ENCODE results near the gene MMAB. TPM values are rescaled to one million over a fixed set of nuclear protein-coding genes. Genes with fewer than 3 reads are reported as not detected.

The MMAB gene
- total RNA-seq, 1 experiment from 2014 or later = 24.3 TPM

GRCh38 chr12:109580272-109580671, 7.0 kb upstream of the MMAB start:
- no CpG with 5 or more reads among the region's 8 CpGs for WGBS (ENCODE audit: extremely low coverage, insufficient read length, low lambda C conversion rate)
- H3K27ac Mint-ChIP-seq = peak overlapping the region in 2 of 3 experiments; percentile 11 to 40; a peak in 2 of 7 replicates
- H3K4me1 Mint-ChIP-seq = no peaks in the 10 kb centered on the region

More at GRCh38 chr12:109580272-109580671, 7.0 kb upstream of the MMAB start:
- Histone ChIP-seq H2BK120ac (ENCODE audit: low read depth, low read length, poor library complexity, severe bottlenecking) (no peak overlapping the region), H2BK15ac (ENCODE audit: low read depth, low read length) (no peak overlapping the region), H2BK5ac (ENCODE audit: insufficient read length, low read length) (no peak overlapping the region), H3K18ac (ENCODE audit: insufficient read length, low read depth, low read length) (no peak overlapping the region), H4K91ac (ENCODE audit: insufficient read length, low read depth, low read length) (no peak overlapping the region), H3K4me2 (ENCODE audit: insufficient read depth, insufficient read length, low read length) (no peak overlapping the region), H3K14ac (ENCODE audit: insufficient read depth, low read length) (no peak overlapping the region), H3K27ac (ENCODE audit: insufficient read length, low read depth, low read length) (no peak overlapping the region), H2BK20ac (ENCODE audit: low read depth, low read length, poor library complexity, severe bottlenecking) (no peak overlapping the region), H3K4ac (ENCODE audit: low read depth, low read length) (no peak overlapping the region), H3K27me3 (ENCODE audit: insufficient read depth, low read length) (no peaks in the 10 kb centered on the region), H3K9me3 (ENCODE audit: control insufficient read depth, low read depth, low read length) (no peaks in the 10 kb centered on the region), H4K8ac (replicated peaks; ENCODE audit: insufficient read length, low read depth, low read length) (no peak overlapping the region), H3T11ph (ENCODE audit: low read length) (no peak overlapping the region), H3K79me1 (ENCODE audit: insufficient read depth, low read depth, low read length, poor library complexity, severe bottlenecking) (no peaks in the 10 kb centered on the region), H3K9ac (ENCODE audit: extremely low read depth, insufficient read length, low read length) (no peak overlapping the region), H3K79me2 (ENCODE audit: insufficient read depth, low read length) (no peaks in the 10 kb centered on the region), H4K20me1 (ENCODE audit: control insufficient read depth, insufficient read depth, insufficient read length) (no peaks in the 10 kb centered on the region), H3K4me1 (ENCODE audit: insufficient read depth, low read length) (no peaks in the 10 kb centered on the region), H2BK12ac (ENCODE audit: insufficient read length, low read depth, low read length) (no peak overlapping the region), H4K5ac (ENCODE audit: insufficient read length, low read depth, low read length) (no peak overlapping the region), H3K56ac (ENCODE audit: insufficient read length, low read depth, low read length) (no peak overlapping the region), H2AFZ (ENCODE audit: low read length) (no peak overlapping the region), H3K23me2 (ENCODE audit: insufficient read length, low read depth, low read length, poor library complexity, severe bottlenecking) (no peaks in the 10 kb centered on the region), H3K23ac (ENCODE audit: insufficient read length, low read depth, low read length) (no peak overlapping the region), H2AK5ac (ENCODE audit: insufficient read length, low read length) (no peak overlapping the region)
- Mint-ChIP-seq H3K4me3 (no peak overlapping the region), H3K27me3 (ENCODE audit: low read depth) (no peaks in the 10 kb centered on the region), H3K9me3 (no peaks in the 10 kb centered on the region), H3K36me3 (ENCODE audit: insufficient read depth in 1 of 3, low read depth in 3 of 3) (peaks cover 7 to 66% (median 63%) of the 10 kb centered on the region in 3 experiments; a peak in 6 of 7 replicates)
- DNase-seq = no peak
- no peak; the same call in 2 of the 3 replicates for TF ChIP-seq CTCF (conservative IDR thresholded peaks at IDR 0.05)
